ENCODE data around the gene NAA25. TPM values are rescaled to one million over a fixed set of nuclear protein-coding genes. Genes with fewer than 3 reads are reported as not detected.

NAA25 gene
- total and polyA plus RNA-seq, 4 donors = 3.1 to 17.7 (median 10.8) TPM

GRCh38 chr12:112153181-112153892, 44.8 kb upstream of the NAA25 start:
- H3K36me3 ChIP-seq (ENCODE audit: control insufficient read depth in 4 of 4, insufficient read depth in 3 of 4, low read depth in 1 of 4, low read length in 3 of 4) = peaks cover 21 to 56% (median 50%) of the 10 kb centered on the region in 4 donors
- TF ChIP-seq FOXA2 (IDR thresholded peaks at IDR 0.05) = no peak
- TF ChIP-seq EGR1 (IDR thresholded peaks at IDR 0.05; ENCODE audit: low read depth in 2 of 2) = no peak
- no peak for TF ChIP-seq ATF3 (IDR thresholded peaks at IDR 0.05)
- no peak for TF ChIP-seq SP1 (IDR thresholded peaks at IDR 0.05)
- TF ChIP-seq CTCF (IDR thresholded peaks at IDR 0.05; ENCODE audit: low read depth, low read length, missing input control) = no peak
- TF ChIP-seq JUND (IDR thresholded peaks at IDR 0.05) = no peak
- no peak for TF ChIP-seq HNF4A (conservative IDR thresholded peaks at IDR 0.05)
- no peak for TF ChIP-seq TAF1 (conservative IDR thresholded peaks at IDR 0.05)
- no peak for TF ChIP-seq MAX (IDR thresholded peaks at IDR 0.05)
- H3K4me3 ChIP-seq (ENCODE audit: low read depth in 1 of 3, low read length in 3 of 3) = no peak overlapping the region
- WGBS = 94% methylated on average over 11 of the region's 11 CpGs
- DNase-seq (ENCODE audit: low spot score) = no peak
- no peak overlapping the region for H3K9ac ChIP-seq (ENCODE audit: low read depth in 1 of 2, low read length in 2 of 2)
- peaks cover 0 to 1% (median 0%) of the 10 kb centered on the region in 4 donors for H3K4me1 ChIP-seq (ENCODE audit: control insufficient read depth in 4 of 4, insufficient read depth in 4 of 4, low read length in 3 of 4)
- no peaks in the 10 kb centered on the region for H3K9me3 ChIP-seq (ENCODE audit: control insufficient read depth in 4 of 4, low read length in 3 of 4)
- H3K27ac ChIP-seq (ENCODE audit: low read depth in 1 of 2, low read length in 2 of 2) = no peak overlapping the region
- no peaks in the 10 kb centered on the region for H3K27me3 ChIP-seq (ENCODE audit: control insufficient read depth in 4 of 4, insufficient read depth in 4 of 4, low read length in 3 of 4)

- H3K4me3 ChIP-seq (ENCODE audit: low read depth in 1 of 3, low read length in 3 of 3) = no peak overlapping the region
- H3K9me3 ChIP-seq (ENCODE audit: control insufficient read depth in 4 of 4, low read length in 3 of 4) = no peaks in the 10 kb centered on the region
- DNase-seq (ENCODE audit: low spot score) = no peak
- H3K27me3 ChIP-seq (ENCODE audit: control insufficient read depth in 4 of 4, insufficient read depth in 4 of 4, low read length in 3 of 4) = no peaks in the 10 kb centered on the region
- H3K9ac ChIP-seq (ENCODE audit: low read depth in 1 of 2, low read length in 2 of 2) = no peak overlapping the region
- H3K4me1 ChIP-seq (ENCODE audit: control insufficient read depth in 4 of 4, insufficient read depth in 4 of 4, low read length in 3 of 4) = peaks cover 0 to 1% (median 0%) of the 10 kb centered on the region in 4 donors
- H3K27ac ChIP-seq (ENCODE audit: low read depth in 1 of 2, low read length in 2 of 2) = no peak overlapping the region
- peaks cover 24 to 61% (median 53%) of the 10 kb centered on the region in 4 donors for H3K36me3 ChIP-seq (ENCODE audit: control insufficient read depth in 4 of 4, insufficient read depth in 3 of 4, low read depth in 1 of 4, low read length in 3 of 4)
- TF ChIP-seq CTCF (IDR thresholded peaks at IDR 0.05; ENCODE audit: low read depth, low read length, missing input control) = no peak
- WGBS = 93% methylated on average over 11 of the region's 11 CpGs
Measured at GRCh38 chr12:112151766-112152541, 43.4 kb upstream of the NAA25 start.

GRCh38 chr12:112149596-112149995, 41.0 kb upstream of the NAA25 start:
- DNase-seq (ENCODE audit: low spot score) = no peak
- H3K27ac ChIP-seq (ENCODE audit: low read depth in 1 of 2, low read length in 2 of 2) = no peak overlapping the region

More at GRCh38 chr12:112149596-112149995, 41.0 kb upstream of the NAA25 start:
- 91% methylated on average over 5 of the region's 5 CpGs for WGBS
- H3K27me3 ChIP-seq (ENCODE audit: control insufficient read depth in 4 of 4, insufficient read depth in 4 of 4, low read length in 3 of 4) = no peaks in the 10 kb centered on the region
- H3K9ac ChIP-seq (ENCODE audit: low read depth in 1 of 2, low read length in 2 of 2) = no peak overlapping the region
- TF ChIP-seq RXRA (IDR thresholded peaks at IDR 0.05) (no peak), YY1 (IDR thresholded peaks at IDR 0.05) (no peak), ZBTB33 (IDR thresholded peaks at IDR 0.05) (no peak), HNF4A (conservative IDR thresholded peaks at IDR 0.05) (no peak), NR2F2 (IDR thresholded peaks at IDR 0.05) (no peak), HNF4G (IDR thresholded peaks at IDR 0.05) (no peak), JUND (IDR thresholded peaks at IDR 0.05) (no peak), EGR1 (IDR thresholded peaks at IDR 0.05; ENCODE audit: low read depth in 2 of 2) (no peak), CTCF (IDR thresholded peaks at IDR 0.05; ENCODE audit: low read depth, low read length, missing input control) (no peak), ATF3 (IDR thresholded peaks at IDR 0.05) (no peak)
- H3K9me3 ChIP-seq (ENCODE audit: control insufficient read depth in 4 of 4, low read length in 3 of 4) = no peaks in the 10 kb centered on the region
- H3K36me3 ChIP-seq (ENCODE audit: control insufficient read depth in 4 of 4, insufficient read depth in 3 of 4, low read depth in 1 of 4, low read length in 3 of 4) = peaks cover 30 to 78% (median 66%) of the 10 kb centered on the region in 4 donors
- H3K4me1 ChIP-seq (ENCODE audit: control insufficient read depth in 4 of 4, insufficient read depth in 4 of 4, low read length in 3 of 4) = peaks cover 0 to 1% (median 0%) of the 10 kb centered on the region in 4 donors
- H3K4me3 ChIP-seq (ENCODE audit: low read depth in 1 of 3, low read length in 3 of 3) = no peak overlapping the region

Measured in liver (tissue), 9 donors.